Stimulated activated CD4-positive, alpha-beta T cell treated with anti-CD3 and anti-CD28 coated beads, Interleukin-15, amount 100 ng/mL, for 24 hours (primary cell): Measurements from ENCODE around the gene SPATA45.

ENCODE experiments used
- DNase-seq: peaks from one replicate; pipeline ENCODE4 v3.0.0-alpha.2; 2020

SPATA45 gene

GRCh38 chr1:212827831-212828278 lies 19.6 kb downstream of the SPATA45 start:
- DNase-seq = no peak

GRCh38 chr1:212827171-212827776 lies 20.2 kb downstream of the SPATA45 start:
- no peak for DNase-seq

DNA sequence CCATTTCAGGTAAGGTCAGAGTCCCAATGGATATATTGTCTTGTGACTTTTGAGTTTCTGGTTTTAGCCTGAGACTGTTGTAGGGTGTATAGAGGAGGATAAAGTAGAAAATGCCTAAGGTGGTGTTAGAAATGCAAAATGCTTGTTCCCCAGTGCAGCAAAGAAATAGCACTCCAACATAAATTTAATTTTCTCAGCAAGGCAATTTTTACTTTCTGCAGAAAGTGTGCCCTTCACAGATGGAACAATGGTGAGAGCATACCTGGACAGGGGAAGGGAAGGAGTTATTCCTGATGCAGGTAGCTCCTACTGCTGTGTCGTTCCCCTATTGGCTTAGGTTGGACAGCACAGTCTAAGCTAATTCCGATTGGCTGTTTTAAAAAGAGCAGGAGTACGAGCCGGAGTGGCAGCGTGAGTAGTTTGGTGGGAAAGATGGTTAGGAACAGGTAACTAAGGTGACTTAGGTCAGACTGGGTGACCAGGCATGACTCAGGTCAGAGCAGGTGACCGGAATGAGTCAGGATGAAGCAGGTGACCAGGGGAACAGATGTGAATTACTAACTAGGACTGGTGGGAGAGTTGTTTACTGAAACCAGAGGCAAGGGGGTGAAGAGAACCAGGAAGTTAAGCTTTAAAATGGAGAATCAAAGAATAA lies 21.5 kb downstream of the SPATA45 start:
- DNase-seq = no peak

GRCh38 chr1:212824201-212824600 lies 23.2 kb downstream of the SPATA45 start:
- no peak for DNase-seq

DNA sequence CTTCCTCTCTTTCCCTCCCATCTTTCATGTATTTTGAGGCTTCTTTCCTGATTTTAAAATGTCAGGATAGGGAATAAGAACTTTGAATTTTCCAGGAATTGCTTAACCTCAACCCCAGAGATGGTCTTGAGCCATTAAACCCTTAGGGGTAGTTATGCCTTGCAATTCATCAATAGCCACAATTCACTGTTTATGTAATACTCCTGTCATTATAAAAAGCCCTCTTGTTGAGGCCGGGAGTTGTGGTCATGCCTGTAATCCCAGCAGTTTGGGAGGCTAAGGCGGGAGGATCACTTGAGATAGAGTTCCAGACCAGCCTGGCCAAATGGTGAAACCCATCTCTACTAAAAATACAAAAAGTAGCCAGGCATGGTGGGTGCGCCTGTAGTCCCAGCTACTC lies 24.5 kb downstream of the SPATA45 start:
- DNase-seq = no peak

GRCh38 chr1:212820969-212821368 lies 26.5 kb downstream of the SPATA45 start:
- DNase-seq = no peak

- DNase-seq = no peak
Measured at GRCh38 chr1:212819726-212820125, 27.7 kb downstream of the SPATA45 start.

DNA sequence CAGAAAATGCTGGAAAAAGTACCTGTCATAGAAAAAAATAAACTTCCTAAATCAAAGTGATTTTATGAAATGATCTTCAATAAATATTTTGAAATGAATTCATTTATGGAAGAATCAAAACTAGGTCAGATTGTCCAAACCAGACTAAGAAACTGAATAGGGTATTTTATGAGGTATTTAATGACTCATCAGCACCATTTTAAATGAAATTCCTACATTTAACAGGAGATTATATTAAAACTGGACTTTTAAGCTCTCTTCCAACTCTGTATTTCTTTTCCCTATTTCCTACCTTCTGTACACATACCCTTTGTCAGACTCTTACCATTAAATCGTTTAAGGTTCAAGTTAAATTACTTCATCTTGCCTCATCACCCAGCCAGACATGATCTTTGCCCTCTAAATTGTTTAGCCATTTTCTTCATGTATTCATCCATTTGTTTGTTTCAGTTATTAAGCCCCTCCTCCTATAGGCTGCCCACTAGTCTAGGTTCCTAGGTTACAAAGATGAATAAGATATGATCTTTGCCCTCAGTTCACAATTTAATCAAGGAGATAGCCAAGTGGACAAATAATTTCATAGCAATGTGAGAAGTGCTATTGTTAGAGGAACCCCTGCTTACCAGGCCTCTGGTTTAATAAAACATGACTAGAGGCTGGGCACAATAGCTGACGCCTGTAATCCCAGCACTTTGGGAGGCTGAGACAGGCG lies 30.7 kb downstream of the SPATA45 start:
- DNase-seq = no peak

DNA sequence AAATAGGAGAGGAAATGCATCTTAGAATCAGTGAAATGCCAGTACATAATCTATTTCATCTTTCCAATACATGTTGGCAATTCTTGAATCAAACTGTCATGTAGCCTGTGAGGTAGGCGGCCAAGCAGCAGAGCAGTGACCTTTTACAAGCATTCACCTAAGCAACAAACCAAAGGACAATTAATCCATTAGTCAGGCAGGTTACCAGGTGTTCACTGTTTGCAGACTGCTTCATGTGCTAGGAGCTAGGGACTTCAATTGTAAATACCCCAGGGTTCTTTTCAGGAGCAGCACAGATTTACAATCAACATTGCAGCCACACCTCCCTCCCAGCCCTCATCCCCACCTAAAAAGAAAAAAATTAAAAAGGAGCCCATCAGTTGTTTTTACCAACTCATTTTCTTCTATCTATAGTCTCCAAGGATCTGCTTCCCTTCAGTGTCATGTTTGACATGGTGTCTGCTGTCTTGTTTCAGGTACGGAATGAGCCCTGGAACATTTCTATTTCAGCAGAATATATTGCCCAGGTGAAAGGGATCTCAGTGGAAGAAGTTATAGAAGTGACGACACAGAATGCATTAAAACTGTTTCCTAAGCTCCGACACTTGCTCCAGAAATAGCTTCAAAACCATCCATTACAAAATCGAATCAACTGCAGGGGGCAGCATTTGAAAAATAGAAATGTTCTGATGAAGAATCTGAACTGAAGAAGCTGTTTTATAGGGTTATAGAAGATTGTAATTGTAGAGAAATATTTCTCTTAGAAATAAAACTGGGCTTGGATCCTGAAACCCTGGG lies 32.7 kb downstream of the SPATA45 start:
- DNase-seq = no peak

- no peak for DNase-seq
Measured at GRCh38 chr1:212805767-212806166, 41.7 kb downstream of the SPATA45 start.

DNA sequence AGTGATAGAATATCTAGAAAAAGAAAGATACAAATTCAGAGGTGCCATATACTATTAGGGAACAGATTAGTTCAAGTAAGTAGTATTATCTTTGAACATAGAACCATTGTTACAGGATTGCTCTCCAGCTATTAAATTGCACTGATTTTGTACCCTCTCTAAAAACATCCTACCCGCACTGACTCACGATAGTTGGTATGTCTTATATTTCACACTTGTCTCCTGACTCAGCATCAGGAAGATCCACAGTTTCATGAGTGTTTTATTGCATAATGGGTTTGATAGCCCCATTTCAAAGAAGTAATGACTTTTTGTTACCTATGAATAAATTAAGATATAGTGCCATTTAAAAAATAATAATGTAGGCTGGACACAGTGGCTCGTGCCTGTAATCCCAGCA lies 49.8 kb downstream of the SPATA45 start:
- no peak for DNase-seq

GRCh38 chr1:212794561-212795014 lies 52.9 kb downstream of the SPATA45 start:
- no peak for DNase-seq

GRCh38 chr1:212792396-212792908 lies 55.0 kb downstream of the SPATA45 start:
- DNase-seq = no peak

DNA sequence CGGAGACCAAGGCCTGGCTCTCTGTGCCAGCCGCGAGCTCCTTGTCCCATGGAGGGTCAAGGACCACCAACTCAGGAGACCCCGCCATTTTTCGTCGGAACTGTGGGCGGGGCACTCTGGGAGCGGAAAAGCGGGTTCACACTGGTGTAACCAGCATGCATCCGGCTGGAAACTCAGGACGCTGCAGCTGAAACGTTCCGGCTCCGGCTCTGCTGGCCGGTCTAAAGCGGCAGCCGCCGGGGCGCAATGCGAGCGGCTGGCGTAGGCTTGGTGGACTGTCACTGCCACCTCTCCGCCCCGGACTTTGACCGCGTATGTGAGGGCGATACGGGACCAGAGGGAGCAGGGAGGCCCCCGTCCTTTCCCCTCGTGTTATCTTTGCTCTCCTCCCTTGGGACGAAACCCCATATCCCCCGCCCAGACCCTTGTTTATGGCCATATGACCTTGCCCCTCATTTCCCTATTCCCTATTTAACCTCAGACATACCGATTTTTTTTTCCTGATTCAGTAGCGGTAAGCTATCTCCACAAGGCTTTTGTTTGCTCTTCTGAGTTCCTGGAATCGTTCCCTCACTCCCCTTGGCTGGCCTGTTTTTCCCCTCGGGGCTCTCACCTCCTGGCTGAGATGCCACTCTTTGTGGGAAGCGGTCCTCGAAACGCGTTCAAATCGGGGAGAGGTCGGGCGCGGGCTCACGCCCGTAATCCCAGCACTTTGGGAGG lies 55.6 kb downstream of the SPATA45 start, which contains the start of the genes NSL1 and TATDN3:
TSS of gene NSL1 (minus strand) at position 102 of the 720 bp plus-strand sequence. CDS start at position 88, 14 bp downstream.
TSS of gene TATDN3 (plus strand) at position 219 of the 720 bp plus-strand sequence. CDS start at position 247, 28 bp downstream.
- DNase-seq = peak; percentile 93

DNA sequence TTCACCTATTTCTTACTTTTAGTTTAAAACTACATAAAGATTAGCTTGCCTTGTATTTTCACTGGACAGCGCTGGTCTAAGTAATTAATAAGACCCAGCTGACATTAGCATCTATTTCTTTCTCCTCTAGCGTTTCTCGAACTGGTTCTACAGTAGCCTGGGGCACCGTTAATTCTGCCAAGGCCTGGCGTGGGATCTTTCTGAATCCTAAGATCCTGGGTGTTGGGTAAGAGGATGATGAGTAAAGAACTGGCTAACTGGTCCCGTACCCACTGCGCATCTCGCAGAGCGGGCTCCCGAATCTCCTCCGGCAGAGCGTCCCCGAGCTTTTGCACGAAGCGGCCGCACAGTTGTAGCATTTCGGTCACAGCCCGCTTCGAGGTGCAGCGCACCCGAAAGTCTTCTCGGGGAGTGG lies 56.2 kb downstream of the SPATA45 start:
- DNase-seq = no peak

- no peak for DNase-seq
Measured at GRCh38 chr1:212785871-212786270, 61.6 kb downstream of the SPATA45 start.

GRCh38 chr1:212783976-212784375 lies 63.5 kb downstream of the SPATA45 start:
- no peak for DNase-seq

DNA sequence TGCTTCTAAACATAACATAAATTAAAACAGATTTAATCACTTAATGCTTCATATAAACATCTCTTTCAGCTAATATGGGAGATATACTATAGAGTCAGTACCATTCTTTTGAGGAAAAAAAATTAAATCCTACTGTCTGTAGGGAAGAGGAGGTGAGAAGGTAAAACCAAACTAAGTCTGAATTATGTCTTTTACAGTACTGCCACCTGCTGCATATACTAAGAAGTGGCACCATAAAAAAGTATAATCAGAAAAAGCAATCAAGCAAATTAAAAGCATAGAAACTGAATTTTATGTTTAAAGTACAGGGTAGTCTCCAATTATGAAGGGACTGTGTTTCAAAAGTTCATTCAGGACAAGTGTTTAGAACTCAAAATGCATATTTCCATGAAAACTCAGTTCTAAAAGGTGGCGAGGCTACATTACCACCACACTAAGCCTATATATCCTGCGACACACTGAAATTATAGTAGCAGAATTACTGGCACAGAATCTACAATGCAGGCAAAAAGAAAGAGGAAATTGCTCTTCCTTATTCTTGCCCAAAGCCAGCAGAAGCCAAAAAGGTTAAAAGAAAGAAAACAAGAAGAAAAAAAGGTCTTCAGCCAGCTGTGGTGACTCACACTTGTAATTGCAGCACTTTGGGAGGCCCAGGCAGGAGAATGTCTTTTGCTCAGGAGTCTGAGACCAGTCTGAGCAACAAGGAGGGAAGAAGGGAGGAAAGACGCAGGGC lies 64.9 kb downstream of the SPATA45 start:
- DNase-seq = no peak

DNA sequence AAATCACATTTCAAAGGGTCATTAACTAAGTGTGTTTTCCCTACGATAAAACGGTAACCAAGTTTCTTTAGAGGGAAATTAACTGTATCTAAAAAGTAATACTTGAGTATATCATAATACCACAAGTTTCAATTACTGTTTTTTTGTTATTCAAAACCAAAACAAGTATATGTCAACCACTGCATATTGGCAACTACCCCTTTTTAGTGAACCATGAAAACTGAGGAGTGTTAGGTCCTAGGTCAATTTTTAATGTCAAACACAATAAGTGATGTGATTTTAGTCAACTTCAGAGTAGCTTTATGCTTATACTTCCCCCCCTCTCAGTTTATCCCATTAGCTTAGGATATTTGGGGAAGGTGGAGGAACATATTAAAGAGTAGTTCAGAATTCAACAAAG lies 66.2 kb downstream of the SPATA45 start:
- no peak for DNase-seq

DNA sequence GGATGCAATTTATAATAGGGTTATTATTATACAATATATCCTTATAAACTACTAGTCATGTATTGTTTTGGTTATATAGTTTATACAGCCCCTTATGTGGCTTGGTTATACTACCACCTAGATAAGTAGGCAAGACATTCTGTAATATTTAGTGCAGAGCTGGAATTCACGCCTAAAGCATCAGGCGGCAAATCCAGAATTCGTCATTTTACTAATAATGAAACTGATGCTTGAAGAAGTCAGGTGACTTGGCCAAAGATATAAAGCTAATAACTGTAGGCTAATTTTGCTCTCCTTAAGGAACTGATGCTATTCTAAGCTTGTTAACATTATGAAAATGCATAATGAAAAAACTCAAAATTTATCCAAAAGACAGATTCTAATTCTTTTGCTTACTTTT lies 66.7 kb downstream of the SPATA45 start:
- DNase-seq = no peak
